Transverse colon (tissue), 4 donors: ENCODE measurements around the gene TMEM38A. TPM values are rescaled to one million over a fixed set of nuclear protein-coding genes. Genes with fewer than 3 reads are reported as not detected.
"Not testable (repeated sequence)": the region's sequence is repeated elsewhere in the genome, so short reads cannot be mapped to it uniquely, and the experiment has no call there.

Source experiments
- DNase-seq: peaks from one replicate; pipeline ENCODE4 v3.0.0-alpha.2; 2019
- H3K27ac ChIP-seq, 4 donors: fragments of 200-600 bp; sonication (generic); 2 replicates each; pipeline ENCODE4 v1.5.1; 2016 to 2018; ENCODE audit warnings: inconsistent platforms in 4 of 4
- H3K27me3 ChIP-seq: fragments of 200-600 bp; sonication (generic); 2 replicates; pipeline ENCODE4 v1.5.1; 2017; ENCODE audit warnings: inconsistent platforms
- H3K36me3 ChIP-seq, 4 donors: fragments of 200-600 bp; sonication (generic); 2 replicates each; pipeline ENCODE4 v1.5.1; 2017 to 2019; ENCODE audit warnings: inconsistent platforms in 4 of 4
- H3K4me1 ChIP-seq, 4 donors: fragments of 200-600 bp; sonication (generic); 2 replicates each; pipeline ENCODE4 v1.5.1; 2017 to 2020; ENCODE audit warnings: inconsistent platforms in 4 of 4
- H3K4me3 ChIP-seq, 4 donors: fragments of 200-600 bp; sonication (generic); 1 replicate in 1 of 4; 2 replicates in 3 of 4; pipeline versions ENCODE4 v1.5.1 to v1.6.1; 2017 to 2019; ENCODE audit warnings: inconsistent platforms in 4 of 4
- H3K9me3 ChIP-seq, 2 donors: fragments of 200-600 bp; sonication (generic); 2 replicates each; pipeline ENCODE4 v1.5.1; 2017 to 2019; ENCODE audit warnings: inconsistent platforms in 2 of 2
- CTCF ChIP-seq, 5 experiments: fragments of 200-600 bp in 3 of 5; fragments of 450-650 bp in 2 of 5; sonication (generic) in 3 of 5; IDR thresholded peaks; 1 replicate in 2 of 5; 2 replicates in 3 of 5; pipeline ENCODE4 v1.5.1; 2016 to 2017; ENCODE audit warnings: antibody characterized with exemption in 5 of 5, inconsistent platforms in 3 of 5, mild to moderate bottlenecking in 2 of 5, moderate library complexity in 1 of 5
- EP300 ChIP-seq: sonication (generic); formaldehyde crosslinking; IDR thresholded peaks from one replicate; pipeline ENCODE4 v1.6.1; 2017; ENCODE audit warnings: antibody characterized with exemption, low read depth
- POLR2A ChIP-seq: fragments of 450-650 bp; IDR thresholded peaks from one replicate; pipeline ENCODE4 v1.6.1; 2016; ENCODE audit warnings: antibody characterized with exemption, mild to moderate bottlenecking, moderate library complexity
- POLR2AphosphoS5 ChIP-seq, 3 donors: sonication (generic); formaldehyde crosslinking; IDR thresholded peaks; one replicate each; pipeline ENCODE4 v1.6.1; 2016; ENCODE audit warnings: antibody characterized with exemption in 3 of 3
- WGBS, 2 donors: methylation state at CpG; one replicate each; pipeline ENCODE4 v1.1.5; 2018; ENCODE audit warnings: low coverage in 1 of 2; 5-methylcytosine and 5-hydroxymethylcytosine counted together
- in situ Hi-C, 4 donors: fragments of 200-750 bp; cut with MboI; loops; one replicate each; pipeline versions ENCODE4 v1.15.0 to v1.15.1; 2017; ENCODE audit warnings: low sequenced_read_pairs in 3 of 4, low pct_ligation_motif_present in 1 of 4, low pct_unique_long_range_greater_than_20kb in 1 of 4
- intact Hi-C: fragments of 100-400 bp; cut with DNase I; formaldehyde crosslinking; loops from one replicate; pipeline ENCODE4 v1.15.1; 2023; ENCODE audit warnings: low total_unique reads
- small RNA-seq, 4 donors: library from RNA; depleted of rRNA; stranded (forward); fragments of <200 nt; gene quantifications; one replicate each; pipeline ENCODE3, GENCODE V24; 2016
- total RNA-seq, 4 donors: library from RNA; depleted of rRNA; stranded (reverse); fragments of >200 nt; gene quantifications; one replicate each; pipeline ENCODE4 v1.1.0, GENCODE V29; 2016

Gene TMEM38A
- total RNA-seq, 4 donors from 2014 or later: 0.40 to 9.7 (median 5.1) TPM

- Histone ChIP-seq H3K27ac (no peak overlapping the region), H3K27me3 (no peaks in the 10 kb centered on the region), H3K9me3 (no peaks in the 10 kb centered on the region), H3K36me3 (no peaks in the 10 kb centered on the region), H3K4me3 (no peak overlapping the region), H3K4me1 (no peaks in the 10 kb centered on the region)
- DNase-seq: no peak
- in situ Hi-C loops: no loop called here
- WGBS, 2 donors: 71% methylated on average over 11 of the region's 11 CpGs; no CpG with 5 or more reads in 1 of the 2 donors
- intact Hi-C loops: no loop called here
- TF ChIP-seq POLR2AphosphoS5 (IDR thresholded peaks at IDR 0.05) (no peak), CTCF (IDR thresholded peaks at IDR 0.05) (no peak), POLR2A (no peak), EP300 (no peak)
Observed at GRCh38 chr19:16726916-16727315, 66.0 kb downstream of the TMEM38A start.

DNA sequence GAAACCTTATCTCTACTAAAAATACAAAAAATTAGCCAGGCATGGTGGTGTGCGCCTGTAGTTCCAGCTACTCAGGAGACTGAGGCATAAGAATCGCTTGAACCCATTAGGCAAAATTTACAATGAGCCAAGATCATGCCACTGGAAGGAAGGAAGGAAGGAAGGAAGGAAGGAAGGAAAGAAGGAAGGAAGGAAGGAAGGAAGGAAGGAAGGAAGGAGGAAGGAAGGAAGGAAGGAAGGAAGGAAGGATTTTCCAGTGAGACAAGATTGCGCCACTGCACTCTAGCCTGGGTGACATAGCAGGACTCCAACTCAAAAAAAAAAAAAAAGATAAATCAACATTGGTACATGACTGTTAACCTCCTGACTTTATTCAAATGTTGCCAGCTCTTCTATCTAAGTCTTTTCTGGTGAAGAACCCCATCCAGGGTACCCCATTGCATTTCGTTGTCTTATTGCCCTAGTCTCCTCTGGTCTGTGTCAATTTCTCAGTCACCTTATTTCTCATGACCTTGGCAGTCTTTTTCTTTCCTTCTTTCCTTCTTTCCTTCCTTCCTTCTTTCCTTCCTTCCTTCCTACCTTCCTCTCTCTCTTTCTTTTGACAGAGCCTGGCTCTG is 74.8 kb downstream of the TMEM38A start:
- H3K9me3 ChIP-seq, H3K27ac ChIP-seq, DNase-seq, H3K4me3 ChIP-seq, H3K27me3 ChIP-seq, H3K36me3 ChIP-seq, in situ Hi-C loops, H3K4me1 ChIP-seq, intact Hi-C loops: not testable (repeated sequence)
- 86% methylated on average over 4 of the region's 4 CpGs for WGBS, 2 donors

DNA sequence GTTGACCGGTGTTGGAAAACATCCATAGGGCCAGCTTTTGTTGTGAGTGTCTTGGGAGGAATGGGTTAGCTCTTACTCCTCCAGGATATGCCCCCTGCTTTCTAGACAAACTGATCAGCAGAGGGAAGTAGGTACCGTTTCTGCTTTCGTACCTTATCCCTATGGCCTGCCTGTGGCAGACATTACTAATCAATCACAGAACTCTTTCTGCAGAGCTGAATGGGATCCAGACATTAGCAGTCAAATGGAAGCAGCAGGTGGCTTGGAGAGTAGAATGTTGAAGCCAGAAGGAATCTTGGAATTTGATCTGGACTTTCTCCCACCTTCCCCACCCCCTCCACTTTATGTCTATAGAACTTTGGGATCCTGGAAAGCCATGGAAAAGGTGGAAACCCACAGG is 75.8 kb downstream of the TMEM38A start:
- TF ChIP-seq EP300: no peak
- no peak for TF ChIP-seq POLR2A
- TF ChIP-seq CTCF (IDR thresholded peaks at IDR 0.05): no peak
- no peak for TF ChIP-seq POLR2AphosphoS5 (IDR thresholded peaks at IDR 0.05)
- in situ Hi-C loops (no loop called here), intact Hi-C loops (no loop called here)
- DNase-seq: no peak
- H3K4me3 ChIP-seq: no peak overlapping the region
- no peaks in the 10 kb centered on the region for H3K9me3 ChIP-seq
- H3K36me3 ChIP-seq: no peaks in the 10 kb centered on the region
- no peaks in the 10 kb centered on the region for H3K4me1 ChIP-seq
- WGBS, 2 donors: 79 to 80% methylated on average over 2 to 3 of the region's 3 CpGs
- no peak overlapping the region for H3K27ac ChIP-seq
- H3K27me3 ChIP-seq: no peaks in the 10 kb centered on the region

GRCh38 chr19:16737911-16738310 is 77.0 kb downstream of the TMEM38A start:
- no peaks in the 10 kb centered on the region for H3K4me1 ChIP-seq
- no peaks in the 10 kb centered on the region for H3K9me3 ChIP-seq
- TF ChIP-seq POLR2A (no peak), POLR2AphosphoS5 (IDR thresholded peaks at IDR 0.05) (peak in 2 of 3 donors; percentile 33 to 58)
- in situ Hi-C loops: no loop called here
- no peaks in the 10 kb centered on the region for H3K27me3 ChIP-seq
- WGBS, 2 donors: 0 to 57% methylated on average over 1 to 4 of the region's 4 CpGs
- no peak overlapping the region for H3K27ac ChIP-seq
- intact Hi-C loops: no loop called here
- no peak for DNase-seq
- no peaks in the 10 kb centered on the region for H3K36me3 ChIP-seq
- no peak overlapping the region for H3K4me3 ChIP-seq

- no peak overlapping the region for H3K27ac ChIP-seq
- no peaks in the 10 kb centered on the region for H3K36me3 ChIP-seq
- in situ Hi-C loops: no loop called here
- H3K9me3 ChIP-seq: no peaks in the 10 kb centered on the region
- TF ChIP-seq POLR2A: no peak
- TF ChIP-seq EP300: no peak
- no peak for TF ChIP-seq CTCF (IDR thresholded peaks at IDR 0.05)
- no peak for TF ChIP-seq POLR2AphosphoS5 (IDR thresholded peaks at IDR 0.05)
- intact Hi-C loops: no loop called here
- H3K4me1 ChIP-seq: no peaks in the 10 kb centered on the region
- no peak for DNase-seq
- 56% methylated on average over 3 of the region's 3 CpGs; no CpG with 5 or more reads in 1 of the 2 donors for WGBS, 2 donors
- no peaks in the 10 kb centered on the region for H3K27me3 ChIP-seq
- H3K4me3 ChIP-seq: no peak overlapping the region
Observed at GRCh38 chr19:16739546-16739945, 78.6 kb downstream of the TMEM38A start.

Small RNAs within 50 kb of the gene (small RNA-seq; reads per million reads assigned to genes)
- gene AC008737.2: 0 reads per million in 4 donors

Other genes starting within 250 kb of the TMEM38A start
- 10 to 100 TPM; 25.0 to 54.2 (median 38.0) TPM for gene EPS15L1, start 189.2 kb upstream of the TMEM38A start, total RNA-seq
- gene CALR3, start 165.0 kb upstream of the TMEM38A start, total RNA-seq: not detected
- 1 to 10 TPM in 2 of 4 donors, under 1 TPM in 2; 0.20 to 6.7 (median 1.6) TPM for gene C19orf44, start 164.7 kb upstream of the TMEM38A start, total RNA-seq
- gene CHERP, start 118.7 kb upstream of the TMEM38A start, total RNA-seq: 10 to 100 TPM; 14.4 to 54.7 (median 28.9) TPM
- 10 to 100 TPM; 31.0 to 56.1 (median 42.8) TPM for gene SLC35E1, start 88.7 kb upstream of the TMEM38A start, total RNA-seq
- gene MED26, start 32.9 kb upstream of the TMEM38A start, total RNA-seq: 10 to 100 TPM in 2 of 4 donors, 1 to 10 TPM in 2; 7.8 to 15.0 (median 9.5) TPM
- 1,000 to 10,000 TPM in 1 of 4 donors, 100 to 1,000 TPM in 1, 10 to 100 TPM in 2; 28.8 to 1,114 (median 108) TPM for gene SMIM7, start 995 bp upstream of the TMEM38A start, total RNA-seq
- gene NWD1, start 58.7 kb downstream of the TMEM38A start, total RNA-seq: under 1 TPM; under 0.01 to 0.64 (median 0.34) TPM
- 100 to 1,000 TPM in 1 of 4 donors, 10 to 100 TPM in 3; 38.1 to 294 (median 66.5) TPM for gene SIN3B, start 168.3 kb downstream of the TMEM38A start, total RNA-seq
- gene F2RL3, start 227.9 kb downstream of the TMEM38A start, total RNA-seq: 10 to 100 TPM in 2 of 4 donors, 1 to 10 TPM in 2; 2.2 to 22.7 (median 9.1) TPM